HT1080 (cell line): Measurements from ENCODE around the gene PRKAR2A. TPM values are rescaled to one million over a fixed set of nuclear protein-coding genes. Genes with fewer than 3 reads are reported as not detected.
"Not testable (repeated sequence)": the region's sequence is repeated elsewhere in the genome, so short reads cannot be mapped to it uniquely, and the experiment has no call there.

Experiments
- DNase-seq: peaks from one replicate; pipeline ENCODE4 v3.0.0-alpha.2; 2015; ENCODE audit warnings: low read depth
- total RNA-seq: library from RNA; depleted of rRNA; stranded (reverse); fragments of >200 nt; shearing (Covaris generic); gene quantifications from 2 replicates; pipeline ENCODE4 v1.2.3, GENCODE V29; 2014

The PRKAR2A gene
- total RNA-seq, 1 experiment from 2014 or later = 42.6 TPM

GRCh38 chr3:48733752-48734518 is 113.7 kb downstream of the PRKAR2A start:
- not testable (repeated sequence) for DNase-seq

- DNase-seq = no peak
Observed at GRCh38 chr3:48727511-48727910, 120.2 kb downstream of the PRKAR2A start.

- not testable (repeated sequence) for DNase-seq
Observed at GRCh38 chr3:48725185-48725855, 122.4 kb downstream of the PRKAR2A start.

- DNase-seq = no peak
Observed at GRCh38 chr3:48723725-48724124, 123.9 kb downstream of the PRKAR2A start.

- DNase-seq = not testable (repeated sequence)
Observed at GRCh38 chr3:48723293-48723692, 124.4 kb downstream of the PRKAR2A start.

GRCh38 chr3:48716982-48717746 is 130.5 kb downstream of the PRKAR2A start, which contains the start of gene IP6K2:
Gene IP6K2, minus strand, starts transcription at chr3:48717221. Its CDS starts 21,930 bp downstream, at chr3:48695291.
- DNase-seq = peak; percentile 96

GRCh38 chr3:48716508-48716981 is 131.1 kb downstream of the PRKAR2A start:
- peak; percentile 17 for DNase-seq

GRCh38 chr3:48715174-48715800 is 132.4 kb downstream of the PRKAR2A start:
- peak; percentile 9 for DNase-seq

GRCh38 chr3:48711727-48712126 is 135.9 kb downstream of the PRKAR2A start:
- DNase-seq = no peak

GRCh38 chr3:48709051-48709461 is 138.6 kb downstream of the PRKAR2A start:
- DNase-seq = peak; percentile 53

GRCh38 chr3:48708481-48708889 is 139.2 kb downstream of the PRKAR2A start:
- no peak for DNase-seq

GRCh38 chr3:48707157-48707556 is 140.5 kb downstream of the PRKAR2A start:
- DNase-seq = no peak

GRCh38 chr3:48702320-48702920 is 145.3 kb downstream of the PRKAR2A start:
- no peak for DNase-seq

- no peak for DNase-seq
Observed at GRCh38 chr3:48700731-48701405, 146.8 kb downstream of the PRKAR2A start.

- no peak for DNase-seq
Observed at GRCh38 chr3:48698891-48699290, 148.8 kb downstream of the PRKAR2A start.

- DNase-seq = no peak
Observed at GRCh38 chr3:48697952-48698351, 149.7 kb downstream of the PRKAR2A start.

GRCh38 chr3:48696601-48697000 is 151.1 kb downstream of the PRKAR2A start:
- DNase-seq = no peak
